KOPT-K1 (cell line): ENCODE measurements around the gene OTOGL.
"Not testable (repeated sequence)": the region's sequence is repeated elsewhere in the genome, so short reads cannot be mapped to it uniquely, and the experiment has no call there.

ENCODE experiments used
- H3K27ac ChIP-seq: fragments of 200-600 bp; sonication (generic); 2 replicates; pipeline ENCODE4 v1.5.1; 2016; ENCODE audit warnings: antibody characterized with exemption, mild to moderate bottlenecking, low read depth, low read length; ENCODE audit not compliant: poor library complexity, severe bottlenecking
- H3K36me3 ChIP-seq: fragments of 200-600 bp; sonication (generic); 2 replicates; pipeline ENCODE4 v1.5.1; 2017; ENCODE audit warnings: antibody characterized with exemption, mild to moderate bottlenecking, low read length, moderate library complexity; ENCODE audit not compliant: insufficient read depth
- H3K9me3 ChIP-seq: fragments of 200-600 bp; sonication (generic); 2 replicates; pipeline ENCODE4 v1.5.1; 2017; ENCODE audit warnings: antibody characterized with exemption, low read length, mild to moderate bottlenecking; ENCODE audit not compliant: insufficient read depth, poor library complexity, severe bottlenecking

The OTOGL gene

GRCh38 chr12:80249581-80249980 lies 150.2 kb downstream of the OTOGL start:
- H3K9me3 ChIP-seq, H3K36me3 ChIP-seq, H3K27ac ChIP-seq: not testable (repeated sequence)

- no peak overlapping the region for H3K27ac ChIP-seq
- no peaks in the 10 kb centered on the region for H3K9me3 ChIP-seq
- H3K36me3 ChIP-seq = no peaks in the 10 kb centered on the region
Measured at GRCh38 chr12:80257920-80258319, 158.6 kb downstream of the OTOGL start.

- Histone ChIP-seq H3K27ac (no peak overlapping the region), H3K36me3 (no peaks in the 10 kb centered on the region), H3K9me3 (no peaks in the 10 kb centered on the region)
Measured at GRCh38 chr12:80260269-80260668, 160.9 kb downstream of the OTOGL start.

- H3K36me3 ChIP-seq = no peaks in the 10 kb centered on the region
- H3K27ac ChIP-seq = no peak overlapping the region
- H3K9me3 ChIP-seq = no peaks in the 10 kb centered on the region
Measured at GRCh38 chr12:80261403-80261802, 162.1 kb downstream of the OTOGL start.

- Histone ChIP-seq H3K36me3 (no peaks in the 10 kb centered on the region), H3K9me3 (no peaks in the 10 kb centered on the region), H3K27ac (no peak overlapping the region)
Measured at GRCh38 chr12:80262346-80262745, 163.0 kb downstream of the OTOGL start.

- Histone ChIP-seq H3K27ac (no peak overlapping the region), H3K9me3 (no peaks in the 10 kb centered on the region), H3K36me3 (no peaks in the 10 kb centered on the region)
Measured at GRCh38 chr12:80262771-80263170, 163.4 kb downstream of the OTOGL start.

- H3K36me3 ChIP-seq = no peaks in the 10 kb centered on the region
- no peaks in the 10 kb centered on the region for H3K9me3 ChIP-seq
Measured at GRCh38 chr12:80264386-80264785, 165.0 kb downstream of the OTOGL start.

GRCh38 chr12:80264891-80265290 lies 165.6 kb downstream of the OTOGL start:
- Histone ChIP-seq H3K9me3 (no peaks in the 10 kb centered on the region), H3K36me3 (no peaks in the 10 kb centered on the region)

More at GRCh38 chr12:80264386-80264785, 165.0 kb downstream of the OTOGL start:
- H3K27ac ChIP-seq = no peak overlapping the region

GRCh38 chr12:80268924-80269749 lies 169.8 kb downstream of the OTOGL start:
- Histone ChIP-seq H3K9me3 (no peaks in the 10 kb centered on the region), H3K36me3 (no peaks in the 10 kb centered on the region), H3K27ac (no peak overlapping the region)

More at GRCh38 chr12:80264891-80265290, 165.6 kb downstream of the OTOGL start:
- no peak overlapping the region for H3K27ac ChIP-seq

GRCh38 chr12:80269803-80270552 lies 170.6 kb downstream of the OTOGL start:
- Histone ChIP-seq H3K36me3 (no peaks in the 10 kb centered on the region), H3K9me3 (no peaks in the 10 kb centered on the region), H3K27ac (no peak overlapping the region)

- no peaks in the 10 kb centered on the region for H3K9me3 ChIP-seq
- no peak overlapping the region for H3K27ac ChIP-seq
- no peaks in the 10 kb centered on the region for H3K36me3 ChIP-seq
Measured at GRCh38 chr12:80271780-80272179, 172.4 kb downstream of the OTOGL start.

GRCh38 chr12:80272387-80272915 lies 173.1 kb downstream of the OTOGL start:
- no peak overlapping the region for H3K27ac ChIP-seq
- H3K9me3 ChIP-seq = no peaks in the 10 kb centered on the region
- no peaks in the 10 kb centered on the region for H3K36me3 ChIP-seq

GRCh38 chr12:80273144-80273543 lies 173.8 kb downstream of the OTOGL start:
- Histone ChIP-seq H3K36me3 (no peaks in the 10 kb centered on the region), H3K27ac (no peak overlapping the region), H3K9me3 (no peaks in the 10 kb centered on the region)

- Histone ChIP-seq H3K27ac (no peak overlapping the region), H3K9me3 (no peaks in the 10 kb centered on the region), H3K36me3 (no peaks in the 10 kb centered on the region)
Measured at GRCh38 chr12:80277732-80278131, 178.4 kb downstream of the OTOGL start.

GRCh38 chr12:80282226-80282625 lies 182.9 kb downstream of the OTOGL start:
- Histone ChIP-seq H3K36me3 (no peaks in the 10 kb centered on the region), H3K9me3 (no peaks in the 10 kb centered on the region), H3K27ac (no peak overlapping the region)
